ENCODE results near the gene ATP1A1. TPM values are rescaled to one million over a fixed set of nuclear protein-coding genes. Genes with fewer than 3 reads are reported as not detected.

The ATP1A1 gene
- total RNA-seq, 2 experiments from 2014 or later = 74.4 to 186 TPM

DNA sequence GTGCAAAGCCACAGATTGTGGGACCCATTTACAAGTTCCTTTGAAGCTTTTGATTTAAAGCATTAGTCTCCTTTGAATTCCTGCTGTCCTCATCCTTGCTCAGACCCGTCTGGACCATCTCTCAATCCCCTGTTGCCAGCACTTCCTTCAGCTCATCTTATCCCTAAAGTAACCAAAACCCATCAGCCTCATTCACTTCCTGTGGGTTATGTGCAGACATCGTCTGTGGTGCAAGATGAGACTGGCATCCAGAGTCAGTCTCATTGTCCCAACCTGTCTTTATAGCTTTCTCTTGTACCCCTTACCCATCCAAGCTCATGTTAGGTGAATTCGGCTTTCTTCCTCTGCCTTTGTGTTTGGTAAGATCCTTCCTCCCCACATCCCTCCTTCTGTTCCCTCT is 29.3 kb downstream of the ATP1A1 start:
- H3K4me2 ChIP-seq (ENCODE audit: low read length) = no peak overlapping the region
- H2AFZ ChIP-seq (ENCODE audit: low read length) = no peak overlapping the region
- ChIA-PET POLR2A (interaction anchor here (0.6 to 0.8 kb wide), 2 partner anchors 18 to 243 kb away, joined by 3 to 4 read pairs; no protein-coding TSS in a partner anchor), CTCF (ENCODE audit: unreplicated experiment) (no interaction called here)
- no peak overlapping the region for H3K4me3 ChIP-seq (ENCODE audit: low read depth, low read length, poor library complexity, severe bottlenecking)
- H3K27ac ChIP-seq (ENCODE audit: low read depth, low read length, poor library complexity, severe bottlenecking) = no peak overlapping the region
- H3K36me3 ChIP-seq (ENCODE audit: insufficient read depth, low read length) = peaks cover 100% of the 10 kb centered on the region
- H3K9me2 ChIP-seq (ENCODE audit: insufficient read depth, low read length) = no peaks in the 10 kb centered on the region
- no peak for TF ChIP-seq EZH2phosphoT487 (IDR thresholded peaks at IDR 0.05; ENCODE audit: borderline replicate concordance, low read depth, low read length)
- TF ChIP-seq, protein P1, sequence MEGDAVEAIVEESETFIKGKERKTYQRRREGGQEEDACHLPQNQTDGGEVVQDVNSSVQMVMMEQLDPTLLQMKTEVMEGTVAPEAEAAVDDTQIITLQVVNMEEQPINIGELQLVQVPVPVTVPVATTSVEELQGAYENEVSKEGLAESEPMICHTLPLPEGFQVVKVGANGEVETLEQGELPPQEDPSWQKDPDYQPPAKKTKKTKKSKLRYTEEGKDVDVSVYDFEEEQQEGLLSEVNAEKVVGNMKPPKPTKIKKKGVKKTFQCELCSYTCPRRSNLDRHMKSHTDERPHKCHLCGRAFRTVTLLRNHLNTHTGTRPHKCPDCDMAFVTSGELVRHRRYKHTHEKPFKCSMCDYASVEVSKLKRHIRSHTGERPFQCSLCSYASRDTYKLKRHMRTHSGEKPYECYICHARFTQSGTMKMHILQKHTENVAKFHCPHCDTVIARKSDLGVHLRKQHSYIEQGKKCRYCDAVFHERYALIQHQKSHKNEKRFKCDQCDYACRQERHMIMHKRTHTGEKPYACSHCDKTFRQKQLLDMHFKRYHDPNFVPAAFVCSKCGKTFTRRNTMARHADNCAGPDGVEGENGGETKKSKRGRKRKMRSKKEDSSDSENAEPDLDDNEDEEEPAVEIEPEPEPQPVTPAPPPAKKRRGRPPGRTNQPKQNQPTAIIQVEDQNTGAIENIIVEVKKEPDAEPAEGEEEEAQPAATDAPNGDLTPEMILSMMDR (conservative IDR thresholded peaks at IDR 0.05; ENCODE audit: low read length) = no peak
- no peaks in the 10 kb centered on the region for H3K79me2 ChIP-seq (ENCODE audit: insufficient read depth, low read depth, low read length)
- DNase-seq (ENCODE audit: low spot score) = no peak
- H3K9me3 ChIP-seq (ENCODE audit: low read length) = no peaks in the 10 kb centered on the region
- no peaks in the 10 kb centered on the region for H3K4me1 ChIP-seq (ENCODE audit: insufficient read depth, low read length, poor library complexity, severe bottlenecking)
- BruUV-seq (replicated peaks) = no TSS peak
- intact Hi-C loops (cut with micrococcal nuclease; ENCODE audit: unreplicated experiment) = no loop called here
- no peaks in the 10 kb centered on the region for H4K20me1 ChIP-seq (ENCODE audit: insufficient read depth, low read length)

GRCh38 chr1:116403496-116404136 is 30.6 kb downstream of the ATP1A1 start:
- POLR2A ChIA-PET = interaction anchor here (1.2 kb wide), 1 partner anchor 14 kb away, joined by 3 read pairs; no protein-coding TSS in a partner anchor
- Histone ChIP-seq H2AFZ (ENCODE audit: low read length) (no peak overlapping the region), H3K9me3 (ENCODE audit: low read length) (no peaks in the 10 kb centered on the region), H3K4me3 (ENCODE audit: low read depth, low read length, poor library complexity, severe bottlenecking) (no peak overlapping the region), H3K27ac (ENCODE audit: low read depth, low read length, poor library complexity, severe bottlenecking) (no peak overlapping the region), H3K9me2 (ENCODE audit: insufficient read depth, low read length) (no peaks in the 10 kb centered on the region), H4K20me1 (ENCODE audit: insufficient read depth, low read length) (no peaks in the 10 kb centered on the region), H3K4me1 (ENCODE audit: insufficient read depth, low read length, poor library complexity, severe bottlenecking) (no peaks in the 10 kb centered on the region), H3K36me3 (ENCODE audit: insufficient read depth, low read length) (peaks cover 98% of the 10 kb centered on the region), H3K79me2 (ENCODE audit: insufficient read depth, low read depth, low read length) (no peaks in the 10 kb centered on the region), H3K4me2 (ENCODE audit: low read length) (no peak overlapping the region)
- CTCF ChIA-PET (ENCODE audit: unreplicated experiment) = no interaction called here
- DNase-seq (ENCODE audit: low spot score) = no peak
- TF ChIP-seq, protein P1 (conservative IDR thresholded peaks at IDR 0.05; ENCODE audit: low read length) = no peak
- no peak for TF ChIP-seq EZH2phosphoT487 (IDR thresholded peaks at IDR 0.05; ENCODE audit: borderline replicate concordance, low read depth, low read length)
- no TSS peak for BruUV-seq (replicated peaks)
- intact Hi-C loops (cut with micrococcal nuclease; ENCODE audit: unreplicated experiment) = no loop called here

- H4K20me1 ChIP-seq (ENCODE audit: insufficient read depth, low read length) = no peaks in the 10 kb centered on the region
- H3K4me2 ChIP-seq (ENCODE audit: low read length) = no peak overlapping the region
- CTCF ChIA-PET (ENCODE audit: unreplicated experiment) = no interaction called here
- POLR2A ChIA-PET = no interaction called here
- TF ChIP-seq, protein P1 (conservative IDR thresholded peaks at IDR 0.05; ENCODE audit: low read length) = no peak
- no peak for TF ChIP-seq EZH2phosphoT487 (IDR thresholded peaks at IDR 0.05; ENCODE audit: borderline replicate concordance, low read depth, low read length)
- no peaks in the 10 kb centered on the region for H3K9me2 ChIP-seq (ENCODE audit: insufficient read depth, low read length)
- peaks cover 95% of the 10 kb centered on the region for H3K36me3 ChIP-seq (ENCODE audit: insufficient read depth, low read length)
- H3K4me1 ChIP-seq (ENCODE audit: insufficient read depth, low read length, poor library complexity, severe bottlenecking) = no peaks in the 10 kb centered on the region
- no peaks in the 10 kb centered on the region for H3K79me2 ChIP-seq (ENCODE audit: insufficient read depth, low read depth, low read length)
- intact Hi-C loops (cut with micrococcal nuclease; ENCODE audit: unreplicated experiment) = no loop called here
- no peak overlapping the region for H3K27ac ChIP-seq (ENCODE audit: low read depth, low read length, poor library complexity, severe bottlenecking)
- BruUV-seq (replicated peaks) = no TSS peak
- no peak for DNase-seq (ENCODE audit: low spot score)
- H3K9me3 ChIP-seq (ENCODE audit: low read length) = no peaks in the 10 kb centered on the region
- H3K4me3 ChIP-seq (ENCODE audit: low read depth, low read length, poor library complexity, severe bottlenecking) = no peak overlapping the region
- H2AFZ ChIP-seq (ENCODE audit: low read length) = no peak overlapping the region
Observed at GRCh38 chr1:116404699-116405098, 31.7 kb downstream of the ATP1A1 start.

Measured in OCI-LY7 (cell line).